ENCODE measurements around the gene MYL5. TPM values are rescaled to one million over a fixed set of nuclear protein-coding genes. Genes with fewer than 3 reads are reported as not detected.

The MYL5 gene
- total RNA-seq: 10 to 100 TPM; 14.7 to 17.8 TPM

- H3K27ac Mint-ChIP-seq: peak within 1 kb of the TSS; percentile 85
- DNase-seq (peak; percentile 97), ATAC-seq (peak; percentile 92)
- peak within 1 kb of the TSS; percentile 84 for H3K4me3 Mint-ChIP-seq
- CTCF ChIA-PET: interaction anchor here (0.7 to 1.6 kb wide), 9 partner anchors 8 to 430 kb away, joined by 3 to 6 read pairs (median 3); no protein-coding TSS in a partner anchor
- TF ChIP-seq, protein P1, sequence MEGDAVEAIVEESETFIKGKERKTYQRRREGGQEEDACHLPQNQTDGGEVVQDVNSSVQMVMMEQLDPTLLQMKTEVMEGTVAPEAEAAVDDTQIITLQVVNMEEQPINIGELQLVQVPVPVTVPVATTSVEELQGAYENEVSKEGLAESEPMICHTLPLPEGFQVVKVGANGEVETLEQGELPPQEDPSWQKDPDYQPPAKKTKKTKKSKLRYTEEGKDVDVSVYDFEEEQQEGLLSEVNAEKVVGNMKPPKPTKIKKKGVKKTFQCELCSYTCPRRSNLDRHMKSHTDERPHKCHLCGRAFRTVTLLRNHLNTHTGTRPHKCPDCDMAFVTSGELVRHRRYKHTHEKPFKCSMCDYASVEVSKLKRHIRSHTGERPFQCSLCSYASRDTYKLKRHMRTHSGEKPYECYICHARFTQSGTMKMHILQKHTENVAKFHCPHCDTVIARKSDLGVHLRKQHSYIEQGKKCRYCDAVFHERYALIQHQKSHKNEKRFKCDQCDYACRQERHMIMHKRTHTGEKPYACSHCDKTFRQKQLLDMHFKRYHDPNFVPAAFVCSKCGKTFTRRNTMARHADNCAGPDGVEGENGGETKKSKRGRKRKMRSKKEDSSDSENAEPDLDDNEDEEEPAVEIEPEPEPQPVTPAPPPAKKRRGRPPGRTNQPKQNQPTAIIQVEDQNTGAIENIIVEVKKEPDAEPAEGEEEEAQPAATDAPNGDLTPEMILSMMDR (IDR thresholded peaks at IDR 0.05): peak; percentile 78
- H3K27me3 Mint-ChIP-seq: no peaks in the 10 kb centered on the region
- POLR2A ChIA-PET: interaction anchor here (0.6 to 3.4 kb wide), 5 partner anchors 10 to 596 kb away, joined by 3 to 34 read pairs (median 3); no protein-coding TSS in a partner anchor
- peaks cover 22% of the 10 kb centered on the region for H3K36me3 Mint-ChIP-seq (ENCODE audit: low read depth)
- intact Hi-C loops (cut with micrococcal nuclease): no loop called here
- H3K4me1 Mint-ChIP-seq (ENCODE audit: low read depth): peaks cover 13% of the 10 kb centered on the region
- no peaks in the 10 kb centered on the region for H3K9me3 Mint-ChIP-seq
These were observed at the start of gene MYL5, which contains the start of gene ATP5ME for GRCh38 chr4:674172-675035. Gene MYL5, plus strand, starts transcription at chr4:674542. Its CDS starts 3,485 bp downstream, at chr4:678027. Gene ATP5ME, minus strand, starts transcription at chr4:674276. Its CDS starts 29 bp downstream, at chr4:674247.

DNA sequence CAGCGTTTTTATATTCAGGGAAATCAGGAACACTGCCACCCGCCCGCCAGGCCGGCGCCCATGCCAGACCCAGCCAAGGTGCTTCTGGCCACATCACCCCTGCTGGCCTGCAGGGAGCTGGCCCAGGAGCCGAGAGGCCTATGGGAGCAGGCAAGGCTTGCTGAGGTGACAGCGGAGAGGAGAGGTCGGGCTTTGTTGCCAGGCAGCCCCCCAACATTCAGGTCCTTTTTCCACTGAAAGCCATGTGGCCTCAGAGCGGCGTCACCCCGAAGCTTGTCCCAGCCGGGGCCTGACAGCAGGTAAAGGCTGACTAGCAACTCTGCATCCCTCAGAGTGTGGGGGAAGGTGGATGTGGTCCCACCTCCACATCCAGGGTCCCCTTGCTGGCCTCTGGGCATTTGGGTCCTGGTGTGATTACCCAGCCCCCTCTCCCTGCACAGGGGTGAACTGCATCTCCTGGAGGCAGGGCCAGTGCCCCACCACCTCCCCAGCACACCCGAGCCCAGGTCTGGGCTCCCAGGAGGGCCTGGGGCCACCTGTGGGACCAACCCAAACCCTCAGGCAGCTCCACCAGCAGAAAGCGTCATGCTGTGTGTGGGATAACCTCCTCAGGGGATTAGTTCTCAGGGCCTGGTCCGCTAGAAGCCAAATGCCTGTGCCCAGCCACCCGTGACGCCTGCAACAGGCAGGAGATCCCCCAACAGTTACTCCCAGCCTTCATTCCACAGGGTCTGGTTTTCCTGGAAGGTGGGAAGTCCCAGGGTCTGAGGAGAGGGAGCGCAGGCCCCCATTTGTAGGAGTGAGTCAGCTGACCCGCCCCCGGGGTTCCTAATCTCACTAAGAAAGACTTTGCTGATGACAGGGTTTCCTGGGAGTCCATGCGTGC lies 49.4 kb upstream of the MYL5 start, which contains the start of gene PDE6B:
PDE6B (plus strand) TSS at position 869 of the 886 bp plus-strand sequence. CDS start 54 bp downstream, outside the sequence.
- Mint-ChIP-seq H3K36me3 (ENCODE audit: low read depth) (no peaks in the 10 kb centered on the region), H3K9me3 (peaks cover 2% of the 10 kb centered on the region), H3K27ac (no peak within 1 kb of the TSS), H3K4me1 (ENCODE audit: low read depth) (no peaks in the 10 kb centered on the region), H3K27me3 (peaks cover 10% of the 10 kb centered on the region), H3K4me3 (no peak within 1 kb of the TSS)
- DNase-seq (no peak), ATAC-seq (no peak)
- intact Hi-C loops (cut with micrococcal nuclease): no loop called here
- TF ChIP-seq, protein P1 (IDR thresholded peaks at IDR 0.05): no peak
- POLR2A ChIA-PET: no interaction called here
- CTCF ChIA-PET: no interaction called here

GRCh38 chr4:625631-626161 lies 48.6 kb upstream of the MYL5 start:
- ATAC-seq (no peak), DNase-seq (no peak)
- Mint-ChIP-seq H3K4me1 (ENCODE audit: low read depth) (no peaks in the 10 kb centered on the region), H3K27ac (no peak overlapping the region), H3K36me3 (ENCODE audit: low read depth) (no peaks in the 10 kb centered on the region), H3K9me3 (peaks cover 2% of the 10 kb centered on the region), H3K4me3 (no peak overlapping the region), H3K27me3 (peaks cover 7% of the 10 kb centered on the region)
- intact Hi-C loops (cut with micrococcal nuclease): no loop called here
- TF ChIP-seq, protein P1 (IDR thresholded peaks at IDR 0.05): no peak
- ChIA-PET CTCF (no interaction called here), POLR2A (no interaction called here)

DNA sequence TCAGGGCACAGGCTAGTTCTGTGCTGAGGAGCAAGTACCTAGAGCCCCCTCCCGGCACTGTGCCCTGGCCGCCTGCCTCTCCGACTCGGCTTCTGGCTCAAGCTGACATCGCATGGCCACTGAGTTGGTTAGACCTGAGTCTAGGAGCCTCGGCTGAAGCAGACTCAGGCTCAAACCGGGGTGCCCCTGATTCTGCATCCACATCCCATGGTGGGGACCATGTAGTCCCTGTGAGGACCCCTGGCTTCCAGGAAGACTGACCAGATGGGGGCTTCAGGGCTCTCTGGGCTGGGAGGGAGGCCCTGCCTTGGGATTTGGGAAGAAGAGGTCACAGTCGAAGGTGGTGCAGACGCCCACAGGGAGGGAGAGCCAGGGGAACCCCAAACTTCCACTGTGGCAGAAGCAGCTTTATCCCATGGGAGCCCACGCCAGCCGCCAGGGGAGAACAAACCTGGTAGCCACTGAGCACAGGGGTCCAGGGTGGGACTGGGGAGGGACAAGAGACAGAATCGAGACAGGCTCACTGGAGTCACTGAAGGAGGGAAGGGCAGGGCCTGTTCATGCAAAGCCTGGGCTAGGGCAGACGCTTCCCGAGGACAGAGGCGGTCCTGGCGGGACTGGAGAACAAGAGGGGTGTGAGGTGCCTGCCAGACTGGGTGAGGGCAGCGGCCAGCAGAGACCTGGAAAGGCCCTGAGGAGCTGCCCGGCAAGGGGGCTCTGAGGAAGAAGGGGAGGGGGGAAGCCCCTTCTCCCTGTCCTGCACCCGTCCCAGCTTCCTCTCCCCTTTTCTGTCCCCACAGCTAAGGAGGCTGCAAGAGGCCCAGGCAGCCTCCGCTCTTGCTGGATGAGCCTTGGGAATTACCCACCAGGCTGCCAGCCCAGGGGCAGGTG lies 47.9 kb upstream of the MYL5 start:
- H3K4me1 Mint-ChIP-seq (ENCODE audit: low read depth): no peaks in the 10 kb centered on the region
- ChIA-PET POLR2A (no interaction called here), CTCF (no interaction called here)
- no peak overlapping the region for H3K27ac Mint-ChIP-seq
- peaks cover 7% of the 10 kb centered on the region for H3K27me3 Mint-ChIP-seq
- no peak for ATAC-seq
- no peak for DNase-seq
- intact Hi-C loops (cut with micrococcal nuclease): no loop called here
- H3K9me3 Mint-ChIP-seq: peaks cover 4% of the 10 kb centered on the region
- TF ChIP-seq, protein P1 (IDR thresholded peaks at IDR 0.05): no peak
- H3K4me3 Mint-ChIP-seq: no peak overlapping the region
- no peaks in the 10 kb centered on the region for H3K36me3 Mint-ChIP-seq (ENCODE audit: low read depth)

All from activated CD8-positive, alpha-beta T cell treated with anti-CD3 and anti-CD28 coated beads for 36 hours (primary cell).